ENCODE data around the gene VEGFD. TPM values are rescaled to one million over a fixed set of nuclear protein-coding genes. Genes with fewer than 3 reads are reported as not detected.

VEGFD gene
- total RNA-seq, 1 experiment from 2014 or later = 0.36 TPM

DNA sequence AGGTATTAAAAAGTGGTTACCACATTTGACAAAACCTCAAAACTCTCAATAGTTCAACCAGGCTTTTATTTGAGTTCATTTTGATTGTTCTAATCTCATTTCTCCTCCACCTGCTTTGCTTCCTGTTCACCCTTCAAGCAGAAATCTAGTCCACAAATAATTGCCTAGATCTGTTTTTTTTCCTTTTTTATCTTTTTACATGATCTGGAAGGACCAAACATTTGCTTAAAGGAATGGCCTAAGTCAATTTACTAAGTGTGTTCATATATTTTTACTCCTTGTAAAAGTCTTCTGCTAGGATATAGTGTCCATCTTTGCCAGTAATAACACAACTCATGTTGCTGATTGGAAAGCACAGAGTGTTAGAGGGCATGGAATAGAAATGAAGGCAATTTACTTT is 26.2 kb upstream of the VEGFD start:
- DNase-seq = no peak
- ChIA-PET POLR2A (no interaction called here), CTCF (no interaction called here)
- Mint-ChIP-seq H3K36me3 (ENCODE audit: insufficient read depth, unreplicated experiment) (no peaks in the 10 kb centered on the region), H3K27me3 (ENCODE audit: insufficient read depth, unreplicated experiment) (no peaks in the 10 kb centered on the region), H3K4me3 (ENCODE audit: unreplicated experiment) (no peak overlapping the region), H3K27ac (ENCODE audit: unreplicated experiment) (no peak overlapping the region), H3K4me1 (ENCODE audit: low read depth, unreplicated experiment) (no peaks in the 10 kb centered on the region), H3K9me3 (ENCODE audit: unreplicated experiment) (no peaks in the 10 kb centered on the region)
- TF ChIP-seq CTCF (IDR thresholded peaks at IDR 0.05; ENCODE audit: insufficient read depth in 1 of 2, low read depth in 1 of 2, low read length in 1 of 2, severe bottlenecking in 1 of 2, unreplicated experiment in 1 of 2) = no peak
- no peaks in the 10 kb centered on the region for H3K36me3 ChIP-seq (ENCODE audit: control insufficient read depth, insufficient read depth, low read length)
- no peaks in the 10 kb centered on the region for H3K9me3 ChIP-seq
- no peak overlapping the region for H3K4me3 ChIP-seq (ENCODE audit: low read depth, low read length)
- BruUV-seq (replicated peaks) = no TSS peak
- H3K27me3 ChIP-seq (replicated peaks; ENCODE audit: control insufficient read depth, insufficient read depth, low read length) = no peaks in the 10 kb centered on the region
- no peaks in the 10 kb centered on the region for H3K4me1 ChIP-seq
- intact Hi-C loops (cut with micrococcal nuclease; ENCODE audit: unreplicated experiment) = no loop called here

DNA sequence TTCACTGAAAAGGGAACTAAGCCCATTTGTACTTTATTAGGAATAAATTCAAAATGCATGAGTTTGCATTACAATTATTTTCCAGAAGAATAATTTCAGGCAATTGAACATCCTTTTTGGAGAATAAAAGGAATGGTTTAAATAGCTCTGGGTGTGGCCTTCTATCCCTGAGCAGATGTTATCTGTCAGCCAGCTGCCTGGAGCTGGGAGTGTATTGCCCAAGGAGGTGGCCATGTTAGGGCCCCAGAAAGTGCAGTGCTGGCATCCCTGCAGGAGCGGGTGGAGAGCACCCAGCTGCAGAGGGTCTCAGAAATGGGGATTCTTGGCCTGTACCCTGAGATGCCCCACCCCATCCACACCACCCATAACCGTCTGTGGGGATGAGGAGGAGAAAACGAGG is 21.6 kb upstream of the VEGFD start:
- Histone ChIP-seq H3K27me3 (replicated peaks; ENCODE audit: control insufficient read depth, insufficient read depth, low read length) (no peaks in the 10 kb centered on the region), H3K4me1 (no peaks in the 10 kb centered on the region), H3K36me3 (ENCODE audit: control insufficient read depth, insufficient read depth, low read length) (no peaks in the 10 kb centered on the region), H3K9me3 (no peaks in the 10 kb centered on the region), H3K4me3 (ENCODE audit: low read depth, low read length) (no peak overlapping the region)
- intact Hi-C loops (cut with micrococcal nuclease; ENCODE audit: unreplicated experiment) = no loop called here
- POLR2A ChIA-PET = no interaction called here
- Mint-ChIP-seq H3K4me1 (ENCODE audit: low read depth, unreplicated experiment) (no peaks in the 10 kb centered on the region), H3K27ac (ENCODE audit: unreplicated experiment) (no peak overlapping the region), H3K9me3 (ENCODE audit: unreplicated experiment) (no peaks in the 10 kb centered on the region), H3K4me3 (ENCODE audit: unreplicated experiment) (no peak overlapping the region), H3K36me3 (ENCODE audit: insufficient read depth, unreplicated experiment) (no peaks in the 10 kb centered on the region), H3K27me3 (ENCODE audit: insufficient read depth, unreplicated experiment) (no peaks in the 10 kb centered on the region)
- no peak for DNase-seq
- no peak for TF ChIP-seq CTCF (IDR thresholded peaks at IDR 0.05; ENCODE audit: insufficient read depth in 1 of 2, low read depth in 1 of 2, low read length in 1 of 2, severe bottlenecking in 1 of 2, unreplicated experiment in 1 of 2)
- no TSS peak for BruUV-seq (replicated peaks)
- CTCF ChIA-PET = no interaction called here

DNA sequence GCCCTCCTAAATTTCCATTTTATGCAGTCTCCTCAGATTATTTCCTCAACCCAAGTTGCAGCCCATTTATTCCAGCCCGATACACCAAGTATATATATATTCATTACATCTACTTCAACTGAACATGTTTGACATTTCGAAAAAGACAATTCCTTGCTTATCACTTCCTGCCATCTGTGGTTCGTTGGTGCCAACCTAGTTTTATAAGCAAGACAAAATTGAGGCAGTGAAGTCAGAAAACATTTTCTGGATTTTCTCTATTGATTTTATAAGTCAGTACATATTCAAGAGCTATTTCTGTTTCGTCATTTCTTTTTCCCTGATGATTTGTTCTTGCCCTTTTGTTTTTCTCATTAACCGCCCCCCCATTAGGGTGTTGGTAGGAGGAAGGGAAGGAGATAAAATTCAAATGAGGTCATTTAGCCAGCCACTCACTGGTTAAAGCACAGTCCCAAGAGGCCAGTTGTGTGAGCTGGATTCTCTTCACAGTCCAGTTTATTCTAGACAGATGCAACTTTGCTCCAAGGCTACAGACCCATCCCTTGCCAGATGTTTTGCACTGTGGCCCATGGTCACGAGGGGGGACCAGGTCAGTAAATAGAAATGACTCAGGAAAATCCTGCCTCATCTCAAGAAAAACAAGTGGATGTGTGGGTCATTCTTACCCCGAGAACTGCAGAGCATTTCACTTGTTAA is 20.3 kb upstream of the VEGFD start:
- no peaks in the 10 kb centered on the region for H3K4me1 Mint-ChIP-seq (ENCODE audit: low read depth, unreplicated experiment)
- H3K9me3 Mint-ChIP-seq (ENCODE audit: unreplicated experiment) = no peaks in the 10 kb centered on the region
- H3K36me3 Mint-ChIP-seq (ENCODE audit: insufficient read depth, unreplicated experiment) = no peaks in the 10 kb centered on the region
- no peaks in the 10 kb centered on the region for H3K27me3 Mint-ChIP-seq (ENCODE audit: insufficient read depth, unreplicated experiment)
- Histone ChIP-seq H3K36me3 (ENCODE audit: control insufficient read depth, insufficient read depth, low read length) (no peaks in the 10 kb centered on the region), H3K9me3 (no peaks in the 10 kb centered on the region), H3K4me1 (no peaks in the 10 kb centered on the region), H3K4me3 (ENCODE audit: low read depth, low read length) (no peak overlapping the region), H3K27me3 (replicated peaks; ENCODE audit: control insufficient read depth, insufficient read depth, low read length) (no peaks in the 10 kb centered on the region)
- intact Hi-C loops (cut with micrococcal nuclease; ENCODE audit: unreplicated experiment) = no loop called here
- H3K4me3 Mint-ChIP-seq (ENCODE audit: unreplicated experiment) = no peak overlapping the region
- DNase-seq = no peak
- POLR2A ChIA-PET = no interaction called here
- no TSS peak for BruUV-seq (replicated peaks)
- no peak overlapping the region for H3K27ac Mint-ChIP-seq (ENCODE audit: unreplicated experiment)
- no peak for TF ChIP-seq CTCF (IDR thresholded peaks at IDR 0.05; ENCODE audit: insufficient read depth in 1 of 2, low read depth in 1 of 2, low read length in 1 of 2, severe bottlenecking in 1 of 2, unreplicated experiment in 1 of 2)
- CTCF ChIA-PET = no interaction called here

All from Caco-2 (cell line).